ENCODE data around the gene SLC25A27.

The SLC25A27 gene

GRCh38 chr6:46715141-46715540 lies 62.4 kb downstream of the SLC25A27 start:
- DNase-seq (ENCODE audit: low read depth): no peak

GRCh38 chr6:46719099-46719498 lies 66.3 kb downstream of the SLC25A27 start:
- no peak for DNase-seq (ENCODE audit: low read depth)

- DNase-seq (ENCODE audit: low read depth): no peak
Measured at GRCh38 chr6:46720401-46720800, 67.6 kb downstream of the SLC25A27 start.
